SK-N-MC (cell line): ENCODE results near the gene ZNF343.

Source experiments
- DNase-seq: peaks from one replicate; pipeline ENCODE4 v3.0.0-alpha.2; 2011; ENCODE audit warnings: low read depth, low spot score
- H3K27ac ChIP-seq: fragments of 200-600 bp; sonication (generic); 2 replicates; pipeline ENCODE4 v1.5.1; 2016; ENCODE audit warnings: mixed run types
- H3K36me3 ChIP-seq: fragments of 200-600 bp; sonication (generic); 2 replicates; pipeline ENCODE4 v1.6.1; 2017; ENCODE audit warnings: antibody characterized with exemption, low read length, mixed read lengths; ENCODE audit not compliant: insufficient read depth
- H3K4me3 ChIP-seq: fragments of 200-600 bp; sonication (generic); 2 replicates; pipeline ENCODE4 v1.5.1; 2016
- H3K9ac ChIP-seq: fragments of 200-600 bp; sonication (generic); 2 replicates; pipeline ENCODE4 v1.8.0; 2017; ENCODE audit warnings: mixed run types, mixed read lengths; ENCODE audit not compliant: insufficient read length
- H3K9me3 ChIP-seq: fragments of 200-600 bp; sonication (generic); 2 replicates; pipeline ENCODE4 v1.6.1; 2017; ENCODE audit warnings: low read depth, mild to moderate bottlenecking, antibody characterized with exemption, low read length, moderate library complexity, mixed read lengths
- EZH2 ChIP-seq: fragments of 200-600 bp; sonication (generic); IDR thresholded peaks from one replicate; pipeline ENCODE4 v1.6.1; 2017; ENCODE audit warnings: antibody characterized with exemption
- FOXP2 ChIP-seq: optimal IDR thresholded peaks from 2 replicates; pipeline ENCODE3; 2011; ENCODE audit warnings: mild to moderate bottlenecking, moderate library complexity; ENCODE audit not compliant: insufficient read depth; ENCODE audit errors: extremely low read length, control extremely low read depth
- POLR2AphosphoS5 ChIP-seq: IDR thresholded peaks from 2 replicates; pipeline ENCODE4 v1.6.1; 2012; ENCODE audit warnings: mild to moderate bottlenecking, low read depth, low read length, borderline replicate concordance

ZNF343 gene

DNA sequence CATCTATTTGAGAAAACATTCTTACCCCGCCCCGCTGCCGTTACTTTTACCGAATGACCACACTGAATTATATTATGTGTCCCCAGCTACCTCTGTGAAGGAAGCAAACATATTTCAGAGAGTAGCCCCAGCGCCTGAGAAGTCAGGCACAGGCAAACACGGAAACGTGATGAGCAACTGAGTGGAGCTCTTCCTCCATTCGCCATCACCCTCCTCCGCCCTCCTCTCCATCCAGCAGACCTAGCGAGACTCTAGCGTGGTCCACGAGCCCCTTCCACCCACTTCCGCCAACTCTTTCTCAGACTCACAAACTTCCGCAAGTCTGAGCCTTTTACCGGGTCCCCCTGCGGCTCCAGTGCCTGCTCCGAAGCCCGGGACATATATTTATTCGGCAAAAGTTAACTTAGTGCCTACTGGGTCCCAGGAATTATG is 38.7 kb downstream of the ZNF343 start:
- H3K4me3 ChIP-seq: peak overlapping the region; percentile 87
- H3K36me3 ChIP-seq: peaks cover 46% of the 10 kb centered on the region
- H3K9ac ChIP-seq: peak overlapping the region; percentile 100
- H3K9me3 ChIP-seq: no peaks in the 10 kb centered on the region
- TF ChIP-seq EZH2 (no peak), FOXP2 (no peak), POLR2AphosphoS5 (no peak)
- peak overlapping the region; percentile 96 for H3K27ac ChIP-seq
- DNase-seq: no peak

- TF ChIP-seq EZH2: no peak
- no peak; the same call in 1 of the 2 replicates for TF ChIP-seq POLR2AphosphoS5
- no peak for TF ChIP-seq FOXP2
- Histone ChIP-seq H3K4me3 (peak overlapping the region; percentile 87), H3K27ac (no peak overlapping the region), H3K9me3 (no peaks in the 10 kb centered on the region), H3K36me3 (peaks cover 59% of the 10 kb centered on the region), H3K9ac (peak overlapping the region; percentile 100)
- no peak for DNase-seq
Observed at GRCh38 chr20:2468581-2469407, 39.9 kb downstream of the ZNF343 start.

DNA sequence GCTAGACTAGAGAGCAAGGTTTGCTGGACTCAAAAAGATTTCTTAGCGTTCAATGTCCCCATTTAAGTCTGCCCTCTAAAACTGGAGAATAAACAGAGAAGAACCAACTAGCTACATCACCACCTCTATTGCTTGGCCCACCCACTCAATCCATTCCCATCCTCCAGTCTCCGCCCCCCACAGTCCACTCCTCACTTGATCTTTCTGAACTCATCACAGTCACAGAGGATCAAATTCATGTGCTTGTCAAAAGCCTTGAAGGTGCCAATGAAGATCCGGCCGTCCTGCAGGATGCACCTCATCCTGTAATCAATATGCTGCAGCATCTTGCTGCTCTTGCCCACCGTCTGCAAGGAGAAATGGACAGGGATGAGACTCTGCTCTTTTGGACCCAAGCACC is 41.3 kb downstream of the ZNF343 start:
- Histone ChIP-seq H3K36me3 (peaks cover 72% of the 10 kb centered on the region), H3K4me3 (peak overlapping the region; percentile 87; the same call in 1 of the 2 replicates), H3K9me3 (no peaks in the 10 kb centered on the region), H3K27ac (no peak overlapping the region; the same call in 1 of the 2 replicates), H3K9ac (no peak overlapping the region)
- no peak for DNase-seq
- TF ChIP-seq FOXP2 (no peak), POLR2AphosphoS5 (no peak), EZH2 (no peak)

GRCh38 chr20:2465100-2465499 is 43.6 kb downstream of the ZNF343 start:
- no peak overlapping the region for H3K27ac ChIP-seq
- H3K9me3 ChIP-seq: no peaks in the 10 kb centered on the region
- no peak for DNase-seq
- peaks cover 95% of the 10 kb centered on the region for H3K36me3 ChIP-seq
- TF ChIP-seq EZH2: no peak
- TF ChIP-seq POLR2AphosphoS5: no peak
- no peak for TF ChIP-seq FOXP2
- no peak overlapping the region for H3K4me3 ChIP-seq
- no peak overlapping the region for H3K9ac ChIP-seq

DNA sequence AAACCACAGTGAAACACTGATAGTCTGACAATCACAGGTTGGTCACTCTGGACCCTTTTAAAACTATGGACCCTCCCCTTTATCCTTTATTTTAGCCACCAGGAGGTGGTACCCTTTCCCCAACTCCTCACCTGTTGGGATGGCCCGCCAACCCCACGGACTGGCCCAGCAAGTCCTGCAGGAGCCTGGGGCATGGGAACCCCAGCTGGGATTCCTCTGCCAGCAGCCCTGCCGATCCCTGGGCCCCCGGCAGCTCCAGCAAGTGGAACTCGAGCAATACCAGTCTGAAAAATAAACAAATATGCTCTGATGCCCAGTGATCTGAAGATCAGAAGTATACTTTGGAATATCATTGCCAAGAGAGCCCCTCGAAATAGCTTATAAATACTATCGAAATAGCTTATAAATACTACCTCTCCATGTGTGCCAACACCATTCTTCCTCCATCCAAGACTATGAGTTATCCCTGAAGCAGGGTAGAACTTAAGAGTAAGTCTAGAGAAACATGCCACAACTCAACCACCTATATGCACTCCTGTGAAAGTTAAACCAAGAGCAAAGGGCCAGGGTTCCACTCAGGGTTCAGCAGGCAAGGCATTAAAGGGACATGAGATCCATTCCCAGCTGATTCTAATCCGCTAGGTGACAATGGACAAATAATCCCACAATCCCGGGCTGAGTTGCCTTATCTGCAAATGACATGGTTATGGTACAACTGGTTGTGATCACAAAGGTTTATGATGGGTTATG is 44.9 kb downstream of the ZNF343 start:
- Histone ChIP-seq H3K36me3 (peaks cover 100% of the 10 kb centered on the region), H3K9ac (no peak overlapping the region), H3K27ac (no peak overlapping the region), H3K4me3 (no peak overlapping the region), H3K9me3 (no peaks in the 10 kb centered on the region)
- TF ChIP-seq FOXP2: no peak
- no peak for TF ChIP-seq EZH2
- no peak; the same call in 1 of the 2 replicates for TF ChIP-seq POLR2AphosphoS5
- no peak for DNase-seq

DNA sequence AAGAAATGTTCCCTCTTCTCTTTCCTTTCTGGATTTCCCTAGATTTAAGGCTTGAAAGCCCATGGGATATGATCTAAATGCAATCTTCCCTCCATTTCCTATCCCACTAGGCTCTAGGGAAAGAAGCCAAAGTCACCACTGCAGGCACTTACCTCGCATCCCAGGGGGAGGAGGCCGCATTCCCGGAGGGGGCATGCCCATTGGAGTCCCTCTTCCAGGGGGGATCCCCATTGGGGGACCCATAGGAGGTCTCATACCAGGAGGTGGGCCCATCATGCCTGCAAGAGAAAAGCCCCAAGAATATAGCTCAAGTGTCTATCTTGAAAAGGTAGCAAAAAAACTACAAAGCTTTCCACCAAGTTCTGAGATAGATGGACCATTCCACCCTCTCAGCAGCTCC is 46.2 kb downstream of the ZNF343 start:
- H3K4me3 ChIP-seq: no peak overlapping the region
- H3K27ac ChIP-seq: no peak overlapping the region
- 0 out of 2 replicates have a peak, but pooled peaks have one; percentile 12 for TF ChIP-seq POLR2AphosphoS5
- no peak for TF ChIP-seq FOXP2
- H3K9me3 ChIP-seq: no peaks in the 10 kb centered on the region
- no peak overlapping the region for H3K9ac ChIP-seq
- H3K36me3 ChIP-seq: peaks cover 90% of the 10 kb centered on the region
- DNase-seq: no peak

DNA sequence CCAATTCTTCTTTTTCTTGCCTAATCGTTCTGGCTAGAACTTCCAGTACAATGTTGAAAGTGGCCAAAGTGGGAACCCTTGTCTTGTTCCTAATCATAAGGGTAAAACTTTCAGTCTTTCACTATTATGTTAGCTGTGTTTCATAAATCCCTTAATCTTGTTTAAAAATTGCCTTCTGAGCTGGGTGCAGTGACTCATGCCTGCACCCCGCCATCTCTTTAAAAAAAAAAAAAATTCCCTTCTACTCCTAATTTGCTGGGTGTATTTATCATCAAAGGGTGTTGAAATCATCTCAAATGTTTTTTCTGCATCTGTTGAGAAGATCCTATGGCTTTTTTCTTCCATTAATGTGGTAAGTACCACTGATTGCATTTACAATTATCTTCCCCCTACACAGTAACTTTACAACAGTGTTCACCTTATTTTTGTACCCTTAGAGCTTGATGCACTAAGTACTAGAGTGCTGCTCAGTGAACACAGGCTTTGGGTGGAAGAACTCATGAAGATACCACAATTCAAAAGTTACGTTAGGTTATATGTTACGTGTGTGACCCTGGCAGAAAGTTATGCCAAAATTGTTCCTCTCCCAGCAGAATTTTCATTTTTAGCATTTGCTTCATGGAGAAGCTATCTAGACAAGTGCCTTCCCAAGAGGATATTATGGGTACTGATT is 47.8 kb downstream of the ZNF343 start:
- no peak for DNase-seq
- no peak for TF ChIP-seq POLR2AphosphoS5
- no peak for TF ChIP-seq FOXP2
- peaks cover 74% of the 10 kb centered on the region for H3K36me3 ChIP-seq
- H3K4me3 ChIP-seq: no peak overlapping the region
- 0 out of 2 replicates have a peak overlapping the region, but pooled peaks have one; percentile 3 for H3K27ac ChIP-seq
- no peak overlapping the region for H3K9ac ChIP-seq
- no peaks in the 10 kb centered on the region for H3K9me3 ChIP-seq
